IMR-90 (cell line): ENCODE results near the gene CALN1. TPM values are rescaled to one million over a fixed set of nuclear protein-coding genes. Genes with fewer than 3 reads are reported as not detected.

Experiments
- ATAC-seq: fragments of 200-7000 bp; cut with Tn5 transposase; 2 replicates; pipeline ENCODE4 v1.9.1; 2020; ENCODE audit warnings: low read depth, mild to moderate bottlenecking, moderate library complexity
- BruUV-seq: library from RNA; stranded (reverse); fragments of 400-500 nt; replicated peaks from 2 replicates; lab custom pipeline; 2021; lab: Mats Ljungman, UMichigan
- CTCF ChIA-PET: fragments of 300-600 bp; formaldehyde crosslinking; extraction: SDS; loops from one replicate; lab custom pipeline; 2021; ENCODE audit warnings: antibody characterized with exemption; lab: Yijun Ruan, JAX
- POLR2A ChIA-PET: fragments of 300-600 bp; sonication (Branson Sonifier 250); formaldehyde crosslinking; loops from one replicate; lab custom pipeline; 2022; ENCODE audit warnings: antibody characterized with exemption; ENCODE audit not compliant: unreplicated experiment; lab: Charles Lee
- DNase-seq: peaks from one replicate; pipeline ENCODE4 v3.0.0; 2013
- H2AFZ ChIP-seq: replicated peaks from 2 replicates; pipeline ENCODE3; 2013; ENCODE audit warnings: low read length, mild to moderate bottlenecking; ENCODE audit not compliant: poor library complexity
- H2AK5ac ChIP-seq: 2 replicates; pipeline ENCODE4 v1.6.1; 2013; ENCODE audit warnings: low read depth, low read length, inconsistent platforms
- H2AK9ac ChIP-seq: replicated peaks from 2 replicates; pipeline ENCODE3; 2013; ENCODE audit warnings: mild to moderate bottlenecking, low read depth, low read length, moderate library complexity; ENCODE audit not compliant: poor library complexity
- H2BK120ac ChIP-seq: 2 replicates; pipeline ENCODE4 v1.6.1; 2013; ENCODE audit warnings: low read depth, low read length, inconsistent platforms
- H2BK15ac ChIP-seq: 3 replicates; pipeline ENCODE4 v1.6.1; 2013; ENCODE audit warnings: low read depth, low read length, inconsistent platforms
- H2BK20ac ChIP-seq: 2 replicates; pipeline ENCODE4 v1.6.1; 2013; ENCODE audit warnings: low read depth, mild to moderate bottlenecking, inconsistent platforms, low read length, moderate library complexity
- H2BK5ac ChIP-seq: 2 replicates; pipeline ENCODE4 v1.6.1; 2013; ENCODE audit warnings: mild to moderate bottlenecking, low read depth, low read length, inconsistent platforms; ENCODE audit not compliant: poor library complexity, severe bottlenecking
- H3K14ac ChIP-seq: replicated peaks from 2 replicates; pipeline ENCODE4 v1.6.1; 2013; ENCODE audit warnings: low read depth, low read length, inconsistent platforms
- H3K18ac ChIP-seq: 2 replicates; pipeline ENCODE4 v1.6.1; 2013; ENCODE audit warnings: low read depth, low read length, control low read depth
- H3K23ac ChIP-seq: 2 replicates; pipeline ENCODE4 v1.6.1; 2013; ENCODE audit warnings: low read depth, low read length, inconsistent platforms
- H3K27ac ChIP-seq: 2 replicates; pipeline ENCODE4 v1.5.1; 2013; ENCODE audit warnings: mild to moderate bottlenecking, control low read depth, low read length; ENCODE audit not compliant: insufficient read depth
- H3K27me3 ChIP-seq: 2 replicates; pipeline ENCODE4 v1.6.1; 2013; ENCODE audit warnings: low read length; ENCODE audit not compliant: control insufficient read depth, insufficient read depth
- H3K36me3 ChIP-seq: 2 replicates; pipeline ENCODE4 v1.6.1; 2013; ENCODE audit warnings: low read length, mixed read lengths; ENCODE audit not compliant: control insufficient read depth, insufficient read depth
- H3K4ac ChIP-seq: 2 replicates; pipeline ENCODE4 v1.6.1; 2013; ENCODE audit warnings: low read depth, low read length, inconsistent platforms
- H3K4me1 ChIP-seq: 2 replicates; pipeline ENCODE4 v1.6.1; 2013; ENCODE audit warnings: low read length, mixed read lengths; ENCODE audit not compliant: control insufficient read depth, insufficient read depth
- H3K4me2 ChIP-seq: 2 replicates; pipeline ENCODE4 v1.6.1; 2013; ENCODE audit warnings: low read depth, mild to moderate bottlenecking, control low read depth, low read length, moderate library complexity
- H3K4me3 ChIP-seq: 2 replicates; pipeline ENCODE4 v1.5.1; 2013; ENCODE audit warnings: low read depth, mild to moderate bottlenecking, control low read depth, low read length, moderate library complexity; ENCODE audit not compliant: insufficient read depth
- H3K56ac ChIP-seq: 2 replicates; pipeline ENCODE4 v1.6.1; 2013; ENCODE audit warnings: low read length, inconsistent platforms; ENCODE audit not compliant: insufficient read depth; ENCODE audit errors: extremely low read depth
- H3K79me1 ChIP-seq, 2 experiments: 2 replicates each; pipeline ENCODE4 v1.6.1; 2013; ENCODE audit warnings: low read length in 2 of 2, inconsistent platforms in 1 of 2, low read depth in 1 of 2
- H3K9ac ChIP-seq: 2 replicates; pipeline ENCODE4 v1.6.1; 2013; ENCODE audit warnings: low read depth, low read length, control low read depth
- H3K9me1 ChIP-seq: 2 replicates; pipeline ENCODE4 v1.6.1; 2013; ENCODE audit warnings: low read length, inconsistent platforms; ENCODE audit not compliant: insufficient read depth
- H3K9me3 ChIP-seq: 2 replicates; pipeline ENCODE4 v1.6.1; 2013; ENCODE audit warnings: low read length; ENCODE audit not compliant: control insufficient read depth, insufficient read depth
- H4K20me1 ChIP-seq: 2 replicates; pipeline ENCODE4 v1.6.1; 2013; ENCODE audit warnings: low read length, inconsistent platforms; ENCODE audit not compliant: insufficient read depth
- H4K5ac ChIP-seq: 2 replicates; pipeline ENCODE4 v1.6.1; 2013; ENCODE audit warnings: mild to moderate bottlenecking, low read depth, low read length, control low read depth
- H4K8ac ChIP-seq, 2 experiments: 2 replicates each; pipeline ENCODE4 v1.6.1; 2013; ENCODE audit warnings: low read depth in 2 of 2, low read length in 2 of 2, control low read depth in 1 of 2, inconsistent platforms in 1 of 2
- H4K91ac ChIP-seq: 2 replicates; pipeline ENCODE4 v1.6.1; 2013; ENCODE audit warnings: low read depth, low read length, inconsistent platforms; ENCODE audit not compliant: insufficient read depth
- BHLHE40 ChIP-seq: fragments of 150-350 bp; IDR thresholded peaks from 2 replicates; pipeline ENCODE4 v1.6.1; 2016; ENCODE audit warnings: mild to moderate bottlenecking, low read depth, low read length
- CEBPB ChIP-seq: IDR thresholded peaks from 2 replicates; pipeline ENCODE4 v1.6.1; 2012; ENCODE audit warnings: low read depth, low read length, improper control_type of control experiment
- CHD1 ChIP-seq: IDR thresholded peaks from 2 replicates; pipeline ENCODE4 v1.6.1; 2012; ENCODE audit warnings: low read depth, low read length, improper control_type of control experiment
- FOS ChIP-seq: fragments of 150-350 bp; IDR thresholded peaks from 2 replicates; pipeline ENCODE4 v1.6.1; 2016; ENCODE audit warnings: low read depth, low read length
- MAFK ChIP-seq: IDR thresholded peaks from 2 replicates; pipeline ENCODE4 v1.6.1; 2012; ENCODE audit warnings: low read depth, low read length, improper control_type of control experiment
- MAZ ChIP-seq: IDR thresholded peaks from 2 replicates; pipeline ENCODE4 v1.6.1; 2012; ENCODE audit warnings: low read depth, mild to moderate bottlenecking, low read length, improper control_type of control experiment, moderate library complexity, borderline replicate concordance
- MXI1 ChIP-seq: IDR thresholded peaks from 2 replicates; pipeline ENCODE4 v1.6.1; 2012; ENCODE audit warnings: low read depth, mild to moderate bottlenecking, low read length, moderate library complexity, borderline replicate concordance
- NFE2L2 ChIP-seq: fragments of 150-350 bp; IDR thresholded peaks from 2 replicates; pipeline ENCODE4 v1.6.1; 2016; ENCODE audit warnings: low read depth, mild to moderate bottlenecking, low read length
- POLR2A ChIP-seq: IDR thresholded peaks from 2 replicates; pipeline ENCODE4 v1.6.1; 2012; ENCODE audit warnings: mild to moderate bottlenecking, low read depth, low read length
- RAD21 ChIP-seq: IDR thresholded peaks from 2 replicates; pipeline ENCODE4 v1.6.1; 2012; ENCODE audit warnings: low read length, improper control_type of control experiment
- RCOR1 ChIP-seq: IDR thresholded peaks from 2 replicates; pipeline ENCODE4 v1.6.1; 2012; ENCODE audit warnings: mild to moderate bottlenecking, low read length, improper control_type of control experiment; ENCODE audit not compliant: insufficient replicate concordance
- RFX5 ChIP-seq: IDR thresholded peaks from 2 replicates; pipeline ENCODE4 v1.8.0; 2012; ENCODE audit warnings: low read depth, mild to moderate bottlenecking, low read length, moderate library complexity
- SMC3 ChIP-seq: fragments of 150-350 bp; IDR thresholded peaks from 2 replicates; pipeline ENCODE4 v1.6.1; 2016; ENCODE audit warnings: low read depth, mild to moderate bottlenecking, antibody characterized with exemption, low read length, moderate library complexity
- WGBS, 2 experiments: methylation state at CpG; one replicate each; pipeline versions ENCODE4 v1.1.5 to v1.1.7; 2013; ENCODE audit warnings: missing lambda C conversion rate in 2 of 2; ENCODE audit not compliant: insufficient read length in 1 of 2; ENCODE audit errors: extremely low coverage in 2 of 2; 5-methylcytosine and 5-hydroxymethylcytosine counted together
- dilution Hi-C: fragments of 300-500 bp; cut with HindIII; formaldehyde crosslinking; loops from one replicate; pipeline ENCODE4 v1.14.3; 2018; ENCODE audit warnings: low sequenced_read_pairs; ENCODE audit not compliant: unreplicated experiment
- in situ Hi-C: fragments of 300-500 bp; cut with MboI; formaldehyde crosslinking; loops from 3 replicates; pipeline ENCODE4 v1.14.3; 2019; ENCODE audit warnings: low sequenced_read_pairs, inconsistent platforms, mixed read lengths
- intact Hi-C: fragments of 100-400 bp; cut with micrococcal nuclease; formaldehyde crosslinking; loops from 2 replicates; pipeline ENCODE4 v1.10.0; 2022
- polyA plus RNA-seq, 3 experiments: library from polyadenylated mRNA; depleted of rRNA; stranded (reverse); fragments of >200 nt; gene quantifications; 2 replicates each; pipeline ENCODE4 v1.2.3, GENCODE V29; 2012; ENCODE audit warnings: low replicate concordance in 1 of 3
- total RNA-seq: library from RNA; depleted of rRNA; stranded (reverse); fragments of >200 nt; gene quantifications from 2 replicates; pipeline ENCODE4 v1.2.3, GENCODE V29; 2012
- TF ChIP-seq, protein P1 (sequence below): conservative IDR thresholded peaks from 2 replicates; pipeline ENCODE4 v1.5.1; 2012; ENCODE audit warnings: mild to moderate bottlenecking, low read depth, low read length, improper control_type of control experiment
- TF ChIP-seq, protein P2 (sequence below): fragments of 150-350 bp; IDR thresholded peaks from 2 replicates; pipeline ENCODE4 v1.6.1; 2017; ENCODE audit warnings: mild to moderate bottlenecking, antibody characterized with exemption, low read length, low read depth
- TF ChIP-seq, protein P3 (sequence below): fragments of 150-350 bp; IDR thresholded peaks from 2 replicates; pipeline ENCODE4 v1.6.1; 2016; ENCODE audit warnings: low read depth, mild to moderate bottlenecking, low read length, moderate library complexity, borderline replicate concordance

The CALN1 gene
- total and polyA plus RNA-seq, 2 of the 4 experiments (the other 2 are of a cell fraction) = not detected

DNA sequence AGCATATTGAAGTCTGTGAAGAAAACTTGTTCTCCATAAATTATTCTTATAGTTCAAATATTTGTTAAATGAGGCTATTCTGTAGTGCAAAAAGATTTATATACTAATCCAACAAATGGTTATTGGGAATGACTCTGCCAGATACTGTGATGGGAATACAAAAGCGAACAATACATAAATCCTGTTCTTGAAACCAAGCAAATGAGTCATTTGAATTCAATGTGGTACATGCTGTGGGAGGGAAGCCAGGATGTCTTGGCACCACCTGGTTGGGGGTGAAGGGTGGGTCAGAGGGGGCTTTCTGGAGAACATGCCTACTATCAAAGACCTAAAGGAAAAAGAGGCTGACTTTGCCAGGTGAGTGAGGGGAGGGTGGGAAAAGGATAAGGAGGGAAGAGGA lies 594.2 kb downstream of the CALN1 start:
- Histone ChIP-seq H2AK5ac (no peak overlapping the region), H3K9me1 (no peaks in the 10 kb centered on the region), H3K27me3 (no peaks in the 10 kb centered on the region), H3K9ac (no peak overlapping the region), H3K14ac (no peak overlapping the region), H3K9me3 (peaks cover 4% of the 10 kb centered on the region; the same call in 1 of the 2 replicates), H4K8ac (no peak overlapping the region), H2BK20ac (no peak overlapping the region), H2BK15ac (no peak overlapping the region), H4K5ac (no peak overlapping the region), H3K4me2 (no peak overlapping the region), H4K20me1 (no peaks in the 10 kb centered on the region), H3K4ac (no peak overlapping the region), H2AK9ac (no peak overlapping the region), H2AFZ (no peak overlapping the region), H3K56ac (no peak overlapping the region), H3K79me1 (no peaks in the 10 kb centered on the region), H4K91ac (no peak overlapping the region), H2BK120ac (no peak overlapping the region), H3K18ac (no peak overlapping the region), H3K27ac (no peak overlapping the region), H3K23ac (no peak overlapping the region), H3K4me1 (no peaks in the 10 kb centered on the region), H2BK5ac (no peak overlapping the region), H3K36me3 (no peaks in the 10 kb centered on the region), H3K4me3 (no peak overlapping the region)
- no peak for ATAC-seq
- DNase-seq = no peak
- ChIA-PET CTCF (no interaction called here), POLR2A (no interaction called here)
- dilution Hi-C loops (no loop called here), in situ Hi-C loops (no loop called here), intact Hi-C loops (no loop called here)
- WGBS, 2 experiments = no CpG with 5 or more reads among the region's 1 CpG
- TF ChIP-seq RCOR1 (no peak), RFX5 (no peak), SMC3 (no peak), POLR2A (no peak), MXI1 (no peak), FOS (no peak), BHLHE40 (no peak), CHD1 (no peak), CEBPB (no peak), MAZ (no peak), NFE2L2 (no peak), RAD21 (no peak), MAFK (no peak)
- TF ChIP-seq, protein P1, sequence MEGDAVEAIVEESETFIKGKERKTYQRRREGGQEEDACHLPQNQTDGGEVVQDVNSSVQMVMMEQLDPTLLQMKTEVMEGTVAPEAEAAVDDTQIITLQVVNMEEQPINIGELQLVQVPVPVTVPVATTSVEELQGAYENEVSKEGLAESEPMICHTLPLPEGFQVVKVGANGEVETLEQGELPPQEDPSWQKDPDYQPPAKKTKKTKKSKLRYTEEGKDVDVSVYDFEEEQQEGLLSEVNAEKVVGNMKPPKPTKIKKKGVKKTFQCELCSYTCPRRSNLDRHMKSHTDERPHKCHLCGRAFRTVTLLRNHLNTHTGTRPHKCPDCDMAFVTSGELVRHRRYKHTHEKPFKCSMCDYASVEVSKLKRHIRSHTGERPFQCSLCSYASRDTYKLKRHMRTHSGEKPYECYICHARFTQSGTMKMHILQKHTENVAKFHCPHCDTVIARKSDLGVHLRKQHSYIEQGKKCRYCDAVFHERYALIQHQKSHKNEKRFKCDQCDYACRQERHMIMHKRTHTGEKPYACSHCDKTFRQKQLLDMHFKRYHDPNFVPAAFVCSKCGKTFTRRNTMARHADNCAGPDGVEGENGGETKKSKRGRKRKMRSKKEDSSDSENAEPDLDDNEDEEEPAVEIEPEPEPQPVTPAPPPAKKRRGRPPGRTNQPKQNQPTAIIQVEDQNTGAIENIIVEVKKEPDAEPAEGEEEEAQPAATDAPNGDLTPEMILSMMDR = no peak
- TF ChIP-seq, protein P2, sequence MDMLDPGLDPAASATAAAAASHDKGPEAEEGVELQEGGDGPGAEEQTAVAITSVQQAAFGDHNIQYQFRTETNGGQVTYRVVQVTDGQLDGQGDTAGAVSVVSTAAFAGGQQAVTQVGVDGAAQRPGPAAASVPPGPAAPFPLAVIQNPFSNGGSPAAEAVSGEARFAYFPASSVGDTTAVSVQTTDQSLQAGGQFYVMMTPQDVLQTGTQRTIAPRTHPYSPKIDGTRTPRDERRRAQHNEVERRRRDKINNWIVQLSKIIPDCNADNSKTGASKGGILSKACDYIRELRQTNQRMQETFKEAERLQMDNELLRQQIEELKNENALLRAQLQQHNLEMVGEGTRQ = no peak
- TF ChIP-seq, protein P3, sequence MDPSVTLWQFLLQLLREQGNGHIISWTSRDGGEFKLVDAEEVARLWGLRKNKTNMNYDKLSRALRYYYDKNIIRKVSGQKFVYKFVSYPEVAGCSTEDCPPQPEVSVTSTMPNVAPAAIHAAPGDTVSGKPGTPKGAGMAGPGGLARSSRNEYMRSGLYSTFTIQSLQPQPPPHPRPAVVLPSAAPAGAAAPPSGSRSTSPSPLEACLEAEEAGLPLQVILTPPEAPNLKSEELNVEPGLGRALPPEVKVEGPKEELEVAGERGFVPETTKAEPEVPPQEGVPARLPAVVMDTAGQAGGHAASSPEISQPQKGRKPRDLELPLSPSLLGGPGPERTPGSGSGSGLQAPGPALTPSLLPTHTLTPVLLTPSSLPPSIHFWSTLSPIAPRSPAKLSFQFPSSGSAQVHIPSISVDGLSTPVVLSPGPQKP = no peak
- no TSS peak for BruUV-seq
